Brain microvascular endothelial cell (primary cell): ENCODE results near the gene FCRL1.

ENCODE experiments used
- DNase-seq: peaks from one replicate; pipeline ENCODE4 v3.0.0-alpha.2; 2020
- H3K27ac ChIP-seq: fragments of 250-450 bp; sonication (Bioruptor Pico); 2 replicates; pipeline ENCODE4 v1.5.1; 2020; ENCODE audit warnings: mild to moderate bottlenecking, moderate library complexity
- H3K27me3 ChIP-seq: fragments of 250-450 bp; sonication (Bioruptor Pico); replicated peaks from 2 replicates; pipeline ENCODE4 v1.5.1; 2020; ENCODE audit warnings: mild to moderate bottlenecking
- H3K36me3 ChIP-seq: fragments of 250-450 bp; sonication (Bioruptor Pico); replicated peaks from 2 replicates; pipeline ENCODE4 v1.5.1; 2020; ENCODE audit warnings: mild to moderate bottlenecking
- H3K4me3 ChIP-seq: 2 replicates; pipeline ENCODE4 v1.5.1; 2011; ENCODE audit warnings: low read depth, mild to moderate bottlenecking, control low read depth, low read length, moderate library complexity
- CTCF ChIP-seq: IDR thresholded peaks from 2 replicates; pipeline ENCODE4 v1.5.1; 2011; ENCODE audit warnings: low read depth, mild to moderate bottlenecking, moderate library complexity, low read length, control low read depth, inconsistent platforms; ENCODE audit errors: missing control alignments
- in situ Hi-C: cut with HindIII; loops from 2 replicates; pipeline ENCODE4 v1.10.0; 2017; ENCODE audit warnings: low sequenced_read_pairs, low pct_ligation_motif_present

Gene FCRL1

GRCh38 chr1:157819896-157820295 is at the start of gene FCRL1:
TSS of gene FCRL1 (minus strand) at chr1:157820120. CDS start at chr1:157820037, 83 bp downstream.
- in situ Hi-C loops, result no loop called here
- no peaks in the 10 kb centered on the region for H3K27me3 ChIP-seq
- no peak within 1 kb of the TSS for H3K27ac ChIP-seq
- no peak within 1 kb of the TSS for H3K4me3 ChIP-seq
- no peaks in the 10 kb centered on the region for H3K36me3 ChIP-seq
- no peak for DNase-seq
- no peak for TF ChIP-seq CTCF

- in situ Hi-C loops, result no loop called here
- no peak for DNase-seq
- H3K36me3 ChIP-seq, result no peaks in the 10 kb centered on the region
- no peaks in the 10 kb centered on the region for H3K27me3 ChIP-seq
- H3K27ac ChIP-seq, result no peak overlapping the region
- no peak for TF ChIP-seq CTCF
- H3K4me3 ChIP-seq, result no peak overlapping the region
Measured at GRCh38 chr1:157868654-157869053, 48.7 kb upstream of the FCRL1 start.

- Histone ChIP-seq H3K27ac (no peak overlapping the region), H3K27me3 (no peaks in the 10 kb centered on the region), H3K4me3 (no peak overlapping the region), H3K36me3 (no peaks in the 10 kb centered on the region)
- TF ChIP-seq CTCF, result no peak
- in situ Hi-C loops, result no loop called here
- DNase-seq, result no peak
Measured at GRCh38 chr1:157862114-157863070, 42.5 kb upstream of the FCRL1 start.

GRCh38 chr1:157856538-157856937 is 36.6 kb upstream of the FCRL1 start:
- in situ Hi-C loops, result no loop called here
- H3K27ac ChIP-seq, result no peak overlapping the region
- H3K4me3 ChIP-seq, result no peak overlapping the region
- DNase-seq, result no peak
- no peak for TF ChIP-seq CTCF
- H3K36me3 ChIP-seq, result no peaks in the 10 kb centered on the region
- no peaks in the 10 kb centered on the region for H3K27me3 ChIP-seq

- Histone ChIP-seq H3K27ac (no peak overlapping the region), H3K27me3 (no peaks in the 10 kb centered on the region), H3K36me3 (no peaks in the 10 kb centered on the region), H3K4me3 (no peak overlapping the region)
- in situ Hi-C loops, result no loop called here
- DNase-seq, result no peak
- TF ChIP-seq CTCF, result no peak
Measured at GRCh38 chr1:157852476-157852875, 32.6 kb upstream of the FCRL1 start.
